ENCODE results near the gene FOCAD. TPM values are rescaled to one million over a fixed set of nuclear protein-coding genes. Genes with fewer than 3 reads are reported as not detected.

The FOCAD gene
- total and polyA plus RNA-seq, 10 of the 15 experiments (the other 5 are each of a cell fraction or from before 2014, with no cell fraction given): 13.7 to 93.0 (median 41.8) TPM

GRCh38 chr9:20981486-20981885 is 297.4 kb downstream of the FOCAD start:
- Histone ChIP-seq H2AFZ (ENCODE audit: control insufficient read depth, low read depth, low read length) (peak overlapping the region; percentile 31), H4K20me1 (ENCODE audit: control insufficient read depth, insufficient read depth) (no peaks in the 10 kb centered on the region), H3K4me2 (ENCODE audit: control insufficient read depth, insufficient read depth) (peak overlapping the region; percentile 56; the same call in 1 of the 2 replicates), H3K9me3 (replicated peaks; ENCODE audit: control insufficient read depth, insufficient read depth, low read length) (no peaks in the 10 kb centered on the region), H3K27ac (ENCODE audit: control insufficient read depth, insufficient read depth) (peak overlapping the region; percentile 83), H3K4me3 (no peak overlapping the region), H3K9ac (ENCODE audit: control insufficient read depth, insufficient read depth, low read length) (no peak overlapping the region), H3K27me3 (replicated peaks in 1 of 2; ENCODE audit: control insufficient read depth in 2 of 2, insufficient read depth in 2 of 2, low read length in 1 of 2) (no peaks in the 10 kb centered on the region), H3K79me2 (ENCODE audit: control insufficient read depth, insufficient read depth, low read length) (no peaks in the 10 kb centered on the region), H3K4me1 (ENCODE audit: control insufficient read depth, insufficient read depth, low read length) (peaks cover 10% of the 10 kb centered on the region), H3K36me3 (ENCODE audit: control insufficient read depth in 2 of 2, insufficient read depth in 2 of 2, low read length in 1 of 2) (peaks cover 2 to 16% of the 10 kb centered on the region in 2 experiments)
- TF ChIP-seq ELK1 (IDR thresholded peaks at IDR 0.05; ENCODE audit: low read depth, low read length) (no peak), PAX8 (IDR thresholded peaks at IDR 0.05) (no peak), PML (IDR thresholded peaks at IDR 0.05; ENCODE audit: low read length) (0 out of 2 replicates have a peak, but pooled peaks have one; percentile 30), SKIL (IDR thresholded peaks at IDR 0.05; ENCODE audit: low read depth, poor library complexity, severe bottlenecking) (no peak), GABPA (IDR thresholded peaks at IDR 0.05; ENCODE audit: low read depth) (no peak)
- no peak for FAIRE-seq
- SMC1A ChIA-PET (ENCODE audit: uncharacterized antibody, unreplicated experiment): interaction anchor here (0.7 to 3.9 kb wide), 12 partner anchors 8 to 364 kb away, joined by 3 to 17 read pairs (median 6); partner anchors contain the start of gene HACD4
- peak; percentile 30 for ATAC-seq
- WGBS (ENCODE audit: insufficient coverage, insufficient replicate concordance, low lambda C conversion rate, missing lambda C conversion rate): 55% methylated on average over 2 of the region's 2 CpGs
- RAD21 ChIA-PET (ENCODE audit: unreplicated experiment): interaction anchor here (1.2 to 1.9 kb wide), 4 partner anchors 15 to 129 kb away, joined by 3 to 14 read pairs (median 5); no protein-coding TSS in a partner anchor
- POLR2A ChIA-PET: interaction anchor here (0.5 to 1.9 kb wide), 2 partner anchors 12 to 366 kb away, joined by 4 to 5 read pairs; no protein-coding TSS in a partner anchor
- CTCF ChIA-PET: interaction anchor here (0.7 to 3.0 kb wide), 3 partner anchors 30 to 83 kb away, joined by 3 to 11 read pairs (median 3); no protein-coding TSS in a partner anchor
- no peak for DNase-seq (ENCODE audit: low read depth, low spot score)
- no TSS peak for BruUV-seq (replicated peaks)
- intact Hi-C loops (cut with micrococcal nuclease; ENCODE audit: unreplicated experiment) (no loop called here), in situ Hi-C loops (cut with MboI) (no loop called here)
